Mesendoderm (in vitro differentiated cells): ENCODE results near the gene LARP4B.

Source experiments
- DNase-seq: peaks from one replicate; pipeline ENCODE4 v3.0.0; 2013
- H2AK5ac ChIP-seq: 2 replicates; pipeline ENCODE4 v1.6.1; 2013; ENCODE audit warnings: low read length, inconsistent platforms
- H2BK120ac ChIP-seq: 2 replicates; pipeline ENCODE4 v1.6.1; 2013; ENCODE audit warnings: low read depth, mild to moderate bottlenecking, low read length, moderate library complexity, mixed read lengths
- H2BK15ac ChIP-seq: replicated peaks from 2 replicates; pipeline ENCODE4 v1.6.1; 2013; ENCODE audit warnings: low read depth, mild to moderate bottlenecking, moderate library complexity
- H2BK5ac ChIP-seq: 2 replicates; pipeline ENCODE4 v1.6.1; 2013; ENCODE audit warnings: low read length, inconsistent platforms
- H3K18ac ChIP-seq: 2 replicates; pipeline ENCODE4 v1.6.1; 2013; ENCODE audit warnings: mild to moderate bottlenecking, low read length, mixed read lengths
- H3K23ac ChIP-seq: one replicate; pipeline ENCODE4 v1.6.1; 2013; ENCODE audit warnings: low read length
- H3K27ac ChIP-seq: 2 replicates; pipeline ENCODE4 v1.5.1; 2013; ENCODE audit warnings: low read depth, mild to moderate bottlenecking, inconsistent platforms, low read length, moderate library complexity
- H3K27me3 ChIP-seq: 2 replicates; pipeline ENCODE4 v1.6.1; 2013; ENCODE audit warnings: low read length, control low read depth, mild to moderate bottlenecking, inconsistent platforms; ENCODE audit not compliant: insufficient read depth, poor library complexity
- H3K36me3 ChIP-seq: 2 replicates; pipeline ENCODE4 v1.6.1; 2013; ENCODE audit warnings: low read length, inconsistent platforms; ENCODE audit not compliant: control insufficient read depth, insufficient read depth
- H3K4ac ChIP-seq: one replicate; pipeline ENCODE4 v1.6.1; 2013; ENCODE audit warnings: low read depth, mild to moderate bottlenecking, low read length, moderate library complexity
- H3K4me1 ChIP-seq: 2 replicates; pipeline ENCODE4 v1.6.1; 2013; ENCODE audit warnings: low read depth, low read length, inconsistent platforms; ENCODE audit not compliant: control insufficient read depth
- H3K4me2 ChIP-seq: 2 replicates; pipeline ENCODE4 v1.6.1; 2013; ENCODE audit warnings: low read length
- H3K4me3 ChIP-seq: 2 replicates; pipeline ENCODE4 v1.5.1; 2013; ENCODE audit warnings: mild to moderate bottlenecking, low read length
- H3K56ac ChIP-seq: one replicate; pipeline ENCODE4 v1.6.1; 2013; ENCODE audit warnings: low read length
- H3K79me1 ChIP-seq: 2 replicates; pipeline ENCODE4 v1.6.1; 2013; ENCODE audit warnings: low read length, inconsistent platforms
- H3K79me2 ChIP-seq: 2 replicates; pipeline ENCODE4 v1.6.1; 2013; ENCODE audit warnings: mild to moderate bottlenecking, low read length; ENCODE audit not compliant: control insufficient read depth, insufficient read depth
- H3K9ac ChIP-seq: 2 replicates; pipeline ENCODE4 v1.6.1; 2013; ENCODE audit warnings: low read length, inconsistent platforms
- H4K5ac ChIP-seq: one replicate; pipeline ENCODE4 v1.6.1; 2013; ENCODE audit warnings: low read length
- H4K8ac ChIP-seq: one replicate; pipeline ENCODE4 v1.6.1; 2013; ENCODE audit warnings: low read depth, mild to moderate bottlenecking, control low read depth, low read length, moderate library complexity
- WGBS: extraction: QIAGEN DNeasy Blood & Tissue Kit; methylation state at CpG from one replicate; pipeline ENCODE4 v1.1.7; 2013; ENCODE audit warnings: low lambda C conversion rate, missing lambda C conversion rate; ENCODE audit not compliant: insufficient coverage; ENCODE audit errors: extremely low coverage; 5-methylcytosine and 5-hydroxymethylcytosine counted together

LARP4B gene

DNA sequence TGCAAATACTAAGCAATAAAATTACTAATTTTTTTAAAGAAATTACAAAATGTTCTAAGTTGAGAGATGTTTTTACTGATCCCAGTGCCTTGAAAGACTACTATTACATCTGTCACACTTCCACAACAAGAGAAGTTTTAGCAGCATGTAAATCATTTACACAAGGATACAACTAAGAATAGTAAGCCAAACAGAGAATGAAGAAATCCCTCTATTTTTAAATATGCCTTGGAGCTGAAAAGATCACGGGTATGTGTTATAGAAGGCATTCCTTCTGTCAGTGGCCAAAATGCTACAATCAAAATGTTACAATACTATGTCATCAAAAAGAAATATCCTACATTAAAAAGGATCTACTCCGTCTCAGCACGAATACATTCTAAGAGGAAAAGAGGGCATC is 52.6 kb downstream of the LARP4B start:
- Histone ChIP-seq H2BK5ac (no peak overlapping the region), H4K8ac (no peak overlapping the region), H3K4ac (no peak overlapping the region), H2AK5ac (no peak overlapping the region), H3K18ac (no peak overlapping the region), H2BK15ac (no peak overlapping the region), H3K4me3 (no peak overlapping the region), H4K5ac (no peak overlapping the region), H2BK120ac (no peak overlapping the region), H3K79me1 (peaks cover 20% of the 10 kb centered on the region), H3K79me2 (peaks cover 4% of the 10 kb centered on the region), H3K27me3 (no peaks in the 10 kb centered on the region), H3K9ac (no peak overlapping the region), H3K4me1 (no peaks in the 10 kb centered on the region), H3K4me2 (no peak overlapping the region), H3K56ac (no peak overlapping the region), H3K27ac (no peak overlapping the region), H3K36me3 (peaks cover 9% of the 10 kb centered on the region), H3K23ac (no peak overlapping the region)
- WGBS, result no CpG with 5 or more reads among the region's 3 CpGs
- DNase-seq, result no peak

- Histone ChIP-seq H3K79me2 (peaks cover 4% of the 10 kb centered on the region), H3K56ac (no peak overlapping the region), H3K23ac (no peak overlapping the region), H3K27ac (no peak overlapping the region), H3K4ac (no peak overlapping the region), H4K8ac (no peak overlapping the region), H3K4me2 (no peak overlapping the region), H3K9ac (no peak overlapping the region), H4K5ac (no peak overlapping the region), H3K79me1 (peaks cover 20% of the 10 kb centered on the region), H3K27me3 (no peaks in the 10 kb centered on the region), H3K4me3 (no peak overlapping the region), H2BK5ac (no peak overlapping the region), H3K4me1 (no peaks in the 10 kb centered on the region), H2BK120ac (no peak overlapping the region), H3K18ac (no peak overlapping the region), H2BK15ac (no peak overlapping the region), H3K36me3 (peaks cover 9% of the 10 kb centered on the region), H2AK5ac (no peak overlapping the region)
- DNase-seq, result no peak
- WGBS, result no CpG with 5 or more reads among the region's 9 CpGs
Observed at GRCh38 chr10:878333-878759, 53.2 kb downstream of the LARP4B start.

DNA sequence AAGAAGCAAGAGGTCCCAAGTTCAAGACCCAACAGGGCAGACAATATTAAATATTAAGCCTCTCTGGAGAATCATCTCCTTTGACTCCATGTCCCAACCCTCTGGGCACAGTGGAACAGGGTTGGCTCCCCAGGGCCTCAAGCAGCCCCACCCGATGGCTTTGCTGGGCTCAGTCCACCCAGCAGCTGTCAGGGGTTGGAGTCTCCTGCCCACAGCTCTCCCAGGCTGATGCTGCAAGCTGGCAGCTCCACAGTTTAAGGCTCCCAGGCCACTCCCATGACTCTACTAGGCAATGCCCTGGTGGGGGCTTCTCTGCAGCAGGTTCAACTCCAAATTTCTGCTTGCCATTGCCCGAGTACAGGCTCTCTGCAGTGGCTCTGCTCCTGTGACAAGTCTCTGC is 55.1 kb downstream of the LARP4B start:
- H3K36me3 ChIP-seq, result peaks cover 4% of the 10 kb centered on the region
- no peak overlapping the region for H3K23ac ChIP-seq
- H3K18ac ChIP-seq, result no peak overlapping the region
- no peak overlapping the region for H4K8ac ChIP-seq
- H3K4ac ChIP-seq, result no peak overlapping the region
- no peak overlapping the region for H2BK5ac ChIP-seq
- H3K79me1 ChIP-seq, result peaks cover 27% of the 10 kb centered on the region
- no peaks in the 10 kb centered on the region for H3K27me3 ChIP-seq
- no peak overlapping the region for H3K9ac ChIP-seq
- no peak overlapping the region for H3K4me2 ChIP-seq
- H2BK120ac ChIP-seq, result no peak overlapping the region
- no peak overlapping the region for H4K5ac ChIP-seq
- peaks cover 18% of the 10 kb centered on the region for H3K79me2 ChIP-seq
- no peak overlapping the region for H3K4me3 ChIP-seq
- DNase-seq, result no peak
- H3K27ac ChIP-seq, result no peak overlapping the region
- no peak overlapping the region for H2BK15ac ChIP-seq
- no CpG with 5 or more reads among the region's 2 CpGs for WGBS
- no peaks in the 10 kb centered on the region for H3K4me1 ChIP-seq
- H3K56ac ChIP-seq, result no peak overlapping the region
- H2AK5ac ChIP-seq, result no peak overlapping the region

GRCh38 chr10:873020-873419 is 58.5 kb downstream of the LARP4B start:
- Histone ChIP-seq H2BK120ac (no peak overlapping the region), H3K4me3 (no peak overlapping the region), H3K79me2 (peaks cover 18% of the 10 kb centered on the region), H2AK5ac (no peak overlapping the region), H3K27me3 (no peaks in the 10 kb centered on the region), H3K9ac (no peak overlapping the region), H3K56ac (no peak overlapping the region), H2BK15ac (no peak overlapping the region), H3K18ac (no peak overlapping the region), H3K79me1 (peaks cover 35% of the 10 kb centered on the region), H4K5ac (no peak overlapping the region), H3K27ac (no peak overlapping the region), H2BK5ac (no peak overlapping the region), H3K4me1 (no peaks in the 10 kb centered on the region), H3K4ac (no peak overlapping the region), H3K4me2 (no peak overlapping the region), H3K36me3 (no peaks in the 10 kb centered on the region), H3K23ac (no peak overlapping the region), H4K8ac (no peak overlapping the region)
- no CpG with 5 or more reads among the region's 7 CpGs for WGBS
- no peak for DNase-seq

DNA sequence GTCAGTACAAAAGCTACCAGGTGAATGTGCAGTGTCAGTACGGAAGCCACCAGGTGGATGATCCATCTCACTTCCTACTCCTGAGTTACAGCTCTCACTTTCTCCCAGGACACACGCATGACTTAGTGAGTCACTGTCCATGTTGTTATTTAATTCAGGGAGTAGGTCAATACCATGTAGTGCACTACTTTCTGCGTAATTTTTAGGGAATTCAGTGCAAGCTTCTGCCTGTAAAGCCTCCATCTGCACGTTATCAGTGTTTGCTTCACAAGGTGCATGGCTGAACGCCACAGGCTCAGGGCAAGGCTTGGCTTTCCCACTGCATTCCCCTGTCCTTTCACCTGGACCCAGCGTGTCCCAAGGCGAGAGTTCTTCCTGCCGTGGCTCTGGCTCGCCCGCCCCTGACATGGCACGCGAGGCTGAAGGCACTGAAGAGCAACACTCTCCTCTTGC is 59.5 kb downstream of the LARP4B start:
- Histone ChIP-seq H2BK120ac (no peak overlapping the region), H3K4ac (no peak overlapping the region), H3K56ac (no peak overlapping the region), H3K36me3 (no peaks in the 10 kb centered on the region), H3K27me3 (no peaks in the 10 kb centered on the region), H4K8ac (no peak overlapping the region), H3K79me1 (peaks cover 37% of the 10 kb centered on the region), H3K18ac (no peak overlapping the region), H3K4me3 (no peak overlapping the region), H2BK15ac (no peak overlapping the region), H2BK5ac (no peak overlapping the region), H3K4me2 (no peak overlapping the region), H4K5ac (no peak overlapping the region), H3K9ac (no peak overlapping the region), H2AK5ac (no peak overlapping the region), H3K4me1 (no peaks in the 10 kb centered on the region), H3K79me2 (peaks cover 20% of the 10 kb centered on the region), H3K23ac (no peak overlapping the region), H3K27ac (no peak overlapping the region)
- no peak for DNase-seq
- WGBS, result no CpG with 5 or more reads among the region's 12 CpGs

- H3K18ac ChIP-seq, result no peak overlapping the region
- H3K4me2 ChIP-seq, result no peak overlapping the region
- no peaks in the 10 kb centered on the region for H3K27me3 ChIP-seq
- no peak overlapping the region for H2BK120ac ChIP-seq
- no CpG with 5 or more reads among the region's 7 CpGs for WGBS
- H3K79me2 ChIP-seq, result peaks cover 23% of the 10 kb centered on the region
- no peak overlapping the region for H3K9ac ChIP-seq
- H4K5ac ChIP-seq, result no peak overlapping the region
- H2BK15ac ChIP-seq, result no peak overlapping the region
- no peaks in the 10 kb centered on the region for H3K36me3 ChIP-seq
- no peak overlapping the region for H2BK5ac ChIP-seq
- H3K4ac ChIP-seq, result no peak overlapping the region
- no peak overlapping the region for H3K27ac ChIP-seq
- DNase-seq, result no peak
- no peak overlapping the region for H3K23ac ChIP-seq
- H2AK5ac ChIP-seq, result no peak overlapping the region
- H3K79me1 ChIP-seq, result peaks cover 39% of the 10 kb centered on the region
- H4K8ac ChIP-seq, result no peak overlapping the region
- H3K56ac ChIP-seq, result no peak overlapping the region
- H3K4me3 ChIP-seq, result no peak overlapping the region
- no peaks in the 10 kb centered on the region for H3K4me1 ChIP-seq
Observed at GRCh38 chr10:870564-871166, 60.8 kb downstream of the LARP4B start.
